ENCODE measurements around the gene EIF3I.

- TF ChIP-seq CTCF (IDR thresholded peaks at IDR 0.05) (no peak), POLR2A (IDR thresholded peaks at IDR 0.05) (no peak)
These were observed 53.2 kb downstream of the EIF3I start for GRCh38 chr1:32275424-32275823.
